Measurements from ENCODE around the gene NFKB2. TPM values are rescaled to one million over a fixed set of nuclear protein-coding genes. Genes with fewer than 3 reads are reported as not detected.

Gene NFKB2
- polyA plus RNA-seq, 1 donor from 2014 or later, result 0.30 TPM

DNA sequence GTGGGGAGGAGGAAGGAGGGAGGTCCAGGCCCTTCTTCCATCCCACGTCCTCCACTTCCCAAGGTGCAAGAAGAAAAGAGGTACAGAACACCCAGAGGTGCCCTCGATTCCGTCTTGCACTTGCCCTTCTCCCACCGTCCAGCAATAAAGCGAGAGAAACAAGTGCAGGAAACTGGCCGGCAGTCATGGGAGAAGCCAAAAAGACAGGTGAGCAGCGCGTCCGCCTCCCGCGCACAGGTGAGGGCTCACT, 54.5 kb downstream of the NFKB2 start:
- peak; percentile 45 for TF ChIP-seq TAF1 (IDR thresholded peaks at IDR 0.05; ENCODE audit: low read depth)
- TF ChIP-seq, protein P1, sequence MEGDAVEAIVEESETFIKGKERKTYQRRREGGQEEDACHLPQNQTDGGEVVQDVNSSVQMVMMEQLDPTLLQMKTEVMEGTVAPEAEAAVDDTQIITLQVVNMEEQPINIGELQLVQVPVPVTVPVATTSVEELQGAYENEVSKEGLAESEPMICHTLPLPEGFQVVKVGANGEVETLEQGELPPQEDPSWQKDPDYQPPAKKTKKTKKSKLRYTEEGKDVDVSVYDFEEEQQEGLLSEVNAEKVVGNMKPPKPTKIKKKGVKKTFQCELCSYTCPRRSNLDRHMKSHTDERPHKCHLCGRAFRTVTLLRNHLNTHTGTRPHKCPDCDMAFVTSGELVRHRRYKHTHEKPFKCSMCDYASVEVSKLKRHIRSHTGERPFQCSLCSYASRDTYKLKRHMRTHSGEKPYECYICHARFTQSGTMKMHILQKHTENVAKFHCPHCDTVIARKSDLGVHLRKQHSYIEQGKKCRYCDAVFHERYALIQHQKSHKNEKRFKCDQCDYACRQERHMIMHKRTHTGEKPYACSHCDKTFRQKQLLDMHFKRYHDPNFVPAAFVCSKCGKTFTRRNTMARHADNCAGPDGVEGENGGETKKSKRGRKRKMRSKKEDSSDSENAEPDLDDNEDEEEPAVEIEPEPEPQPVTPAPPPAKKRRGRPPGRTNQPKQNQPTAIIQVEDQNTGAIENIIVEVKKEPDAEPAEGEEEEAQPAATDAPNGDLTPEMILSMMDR (IDR thresholded peaks at IDR 0.05; ENCODE audit: poor library complexity, severe bottlenecking), result no peak
- peak overlapping the region; percentile 52 for H3K4me2 ChIP-seq (ENCODE audit: low read length)
- H3K9ac ChIP-seq (ENCODE audit: low read length), result peak overlapping the region; percentile 79
- peak overlapping the region; percentile 75 for H3K4me3 ChIP-seq (ENCODE audit: low read length)
- peak overlapping the region; percentile 72 for H3K27ac ChIP-seq (ENCODE audit: low read length)
- H3F3A ChIP-seq (ENCODE audit: insufficient read depth, low read length, poor library complexity, severe bottlenecking), result no peaks in the 10 kb centered on the region
- no peaks in the 10 kb centered on the region for H4K20me1 ChIP-seq (ENCODE audit: insufficient read depth)
- H3K79me2 ChIP-seq (replicated peaks; ENCODE audit: insufficient read depth, low read length), result no peaks in the 10 kb centered on the region
- no peaks in the 10 kb centered on the region for H3K36me3 ChIP-seq (ENCODE audit: insufficient read depth, low read length)
- peak overlapping the region; percentile 52 for H2AFZ ChIP-seq (ENCODE audit: low read depth, low read length)
- no peaks in the 10 kb centered on the region for H3K27me3 ChIP-seq (ENCODE audit: insufficient read depth, low read depth, low read length)
- no peaks in the 10 kb centered on the region for H3K9me2 ChIP-seq (ENCODE audit: insufficient read depth, low read length)
- no peaks in the 10 kb centered on the region for H3K9me3 ChIP-seq (ENCODE audit: low read length)

DNA sequence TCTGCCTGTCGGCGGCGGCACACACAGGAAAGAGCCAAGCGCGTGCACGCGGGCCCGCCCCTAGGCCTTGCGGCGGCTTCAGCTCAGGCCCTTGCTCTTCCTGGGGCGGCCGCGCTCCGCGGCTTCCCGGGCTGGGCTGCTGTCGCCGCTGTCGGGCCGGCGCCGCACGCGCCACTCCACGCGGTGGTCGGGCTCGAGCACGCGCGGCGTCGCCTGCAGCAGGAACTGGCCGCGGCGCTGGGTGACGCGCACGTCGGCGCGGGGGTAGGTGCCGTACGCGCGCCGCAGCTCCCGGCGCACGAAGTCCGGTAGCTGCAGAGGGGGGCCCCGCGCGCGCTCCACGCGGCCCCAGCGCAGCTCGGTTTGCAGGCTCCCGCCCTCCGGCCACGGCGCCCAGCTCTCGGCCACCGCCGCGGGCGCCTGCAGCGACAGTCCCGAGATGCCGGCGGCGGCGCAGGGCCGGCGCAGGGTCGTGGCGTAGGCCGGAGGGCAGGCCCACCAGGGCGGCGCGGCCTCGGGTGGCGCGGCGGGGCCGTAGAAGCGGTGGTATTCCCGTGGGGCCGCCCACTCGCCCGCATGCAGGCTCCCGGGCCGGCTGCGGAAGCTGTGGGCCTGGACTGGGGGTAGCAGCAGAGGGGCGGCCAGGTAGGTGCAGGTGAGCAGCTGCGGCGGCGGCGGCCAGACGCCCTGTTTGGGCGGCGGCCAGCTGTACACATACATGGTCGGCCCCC, 55.0 kb downstream of the NFKB2 start:
- H3F3A ChIP-seq (ENCODE audit: insufficient read depth, low read length, poor library complexity, severe bottlenecking), result no peaks in the 10 kb centered on the region
- no peaks in the 10 kb centered on the region for H3K79me2 ChIP-seq (replicated peaks; ENCODE audit: insufficient read depth, low read length)
- TF ChIP-seq TAF1 (IDR thresholded peaks at IDR 0.05; ENCODE audit: low read depth) (no peak), EZH2 (IDR thresholded peaks at IDR 0.05; ENCODE audit: borderline replicate concordance, insufficient read depth, low read length, poor library complexity, severe bottlenecking) (no peak), RAD21 (conservative IDR thresholded peaks at IDR 0.05) (peak; percentile 28), SMC3 (conservative IDR thresholded peaks at IDR 0.05; ENCODE audit: poor library complexity) (peak; percentile 30), POLR2AphosphoS5 (IDR thresholded peaks at IDR 0.05) (peak; percentile 78), EP300 (conservative IDR thresholded peaks at IDR 0.05; ENCODE audit: poor library complexity, severe bottlenecking) (peak; percentile 38), MXI1 (conservative IDR thresholded peaks at IDR 0.05; ENCODE audit: poor library complexity, severe bottlenecking) (peak; percentile 94)
- TF ChIP-seq, protein P1 (IDR thresholded peaks at IDR 0.05; ENCODE audit: poor library complexity, severe bottlenecking), result peak; percentile 41
- TF ChIP-seq, protein P2, sequence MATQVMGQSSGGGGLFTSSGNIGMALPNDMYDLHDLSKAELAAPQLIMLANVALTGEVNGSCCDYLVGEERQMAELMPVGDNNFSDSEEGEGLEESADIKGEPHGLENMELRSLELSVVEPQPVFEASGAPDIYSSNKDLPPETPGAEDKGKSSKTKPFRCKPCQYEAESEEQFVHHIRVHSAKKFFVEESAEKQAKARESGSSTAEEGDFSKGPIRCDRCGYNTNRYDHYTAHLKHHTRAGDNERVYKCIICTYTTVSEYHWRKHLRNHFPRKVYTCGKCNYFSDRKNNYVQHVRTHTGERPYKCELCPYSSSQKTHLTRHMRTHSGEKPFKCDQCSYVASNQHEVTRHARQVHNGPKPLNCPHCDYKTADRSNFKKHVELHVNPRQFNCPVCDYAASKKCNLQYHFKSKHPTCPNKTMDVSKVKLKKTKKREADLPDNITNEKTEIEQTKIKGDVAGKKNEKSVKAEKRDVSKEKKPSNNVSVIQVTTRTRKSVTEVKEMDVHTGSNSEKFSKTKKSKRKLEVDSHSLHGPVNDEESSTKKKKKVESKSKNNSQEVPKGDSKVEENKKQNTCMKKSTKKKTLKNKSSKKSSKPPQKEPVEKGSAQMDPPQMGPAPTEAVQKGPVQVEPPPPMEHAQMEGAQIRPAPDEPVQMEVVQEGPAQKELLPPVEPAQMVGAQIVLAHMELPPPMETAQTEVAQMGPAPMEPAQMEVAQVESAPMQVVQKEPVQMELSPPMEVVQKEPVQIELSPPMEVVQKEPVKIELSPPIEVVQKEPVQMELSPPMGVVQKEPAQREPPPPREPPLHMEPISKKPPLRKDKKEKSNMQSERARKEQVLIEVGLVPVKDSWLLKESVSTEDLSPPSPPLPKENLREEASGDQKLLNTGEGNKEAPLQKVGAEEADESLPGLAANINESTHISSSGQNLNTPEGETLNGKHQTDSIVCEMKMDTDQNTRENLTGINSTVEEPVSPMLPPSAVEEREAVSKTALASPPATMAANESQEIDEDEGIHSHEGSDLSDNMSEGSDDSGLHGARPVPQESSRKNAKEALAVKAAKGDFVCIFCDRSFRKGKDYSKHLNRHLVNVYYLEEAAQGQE (IDR thresholded peaks at IDR 0.05; ENCODE audit: borderline replicate concordance), result no peak
- H3K9ac ChIP-seq (ENCODE audit: low read length), result peak overlapping the region; percentile 79
- H3K27me3 ChIP-seq (ENCODE audit: insufficient read depth, low read depth, low read length), result no peaks in the 10 kb centered on the region
- H3K9me3 ChIP-seq (ENCODE audit: low read length), result no peaks in the 10 kb centered on the region
- H3K4me2 ChIP-seq (ENCODE audit: low read length), result peak overlapping the region; percentile 52
- no peaks in the 10 kb centered on the region for H3K9me2 ChIP-seq (ENCODE audit: insufficient read depth, low read length)
- H3K36me3 ChIP-seq (ENCODE audit: insufficient read depth, low read length), result no peaks in the 10 kb centered on the region
- H3K27ac ChIP-seq (ENCODE audit: low read length), result peak overlapping the region; percentile 72
- no peaks in the 10 kb centered on the region for H4K20me1 ChIP-seq (ENCODE audit: insufficient read depth)
- H2AFZ ChIP-seq (ENCODE audit: low read depth, low read length), result peak overlapping the region; percentile 52
- H3K4me3 ChIP-seq (ENCODE audit: low read length), result peak overlapping the region; percentile 79
